ENCODE data around the gene C1orf232. TPM values are rescaled to one million over a fixed set of nuclear protein-coding genes. Genes with fewer than 3 reads are reported as not detected.

Gene C1orf232
- total RNA-seq, 2 experiments from 2014 or later: not detected

DNA sequence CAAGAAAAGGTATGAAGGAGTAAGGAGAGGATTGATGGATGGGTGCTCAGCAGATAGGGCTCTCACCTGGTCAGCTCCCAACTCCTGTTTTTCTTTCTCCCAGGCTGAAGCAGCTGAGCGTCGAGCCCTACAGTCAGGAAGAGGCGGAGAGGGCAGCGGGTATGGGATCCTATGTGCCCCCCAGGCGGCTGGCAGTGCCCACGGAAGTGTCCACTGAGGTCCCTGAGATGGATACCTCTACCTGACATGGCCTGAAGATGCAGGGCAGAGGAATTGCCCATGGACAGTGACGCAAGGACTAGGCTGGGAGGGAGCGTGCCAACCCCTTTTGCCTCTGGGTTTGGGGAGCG lies 1.7 kb upstream of the C1orf232 start:
- CTCF ChIA-PET: interaction anchor here (1.0 to 2.9 kb wide), 11 partner anchors 20 to 209 kb away, joined by 3 to 50 read pairs (median 5); partner anchors contain the start of genes CATSPER4 and CEP85
- POLR2A ChIA-PET: interaction anchor here (1.2 to 1.8 kb wide), 3 partner anchors 44 to 68 kb away, joined by 4 to 36 read pairs (median 6); partner anchors contain the start of gene CEP85
- no peaks in the 10 kb centered on the region for H3K36me3 ChIP-seq (ENCODE audit: insufficient read depth, low read length)

DNA sequence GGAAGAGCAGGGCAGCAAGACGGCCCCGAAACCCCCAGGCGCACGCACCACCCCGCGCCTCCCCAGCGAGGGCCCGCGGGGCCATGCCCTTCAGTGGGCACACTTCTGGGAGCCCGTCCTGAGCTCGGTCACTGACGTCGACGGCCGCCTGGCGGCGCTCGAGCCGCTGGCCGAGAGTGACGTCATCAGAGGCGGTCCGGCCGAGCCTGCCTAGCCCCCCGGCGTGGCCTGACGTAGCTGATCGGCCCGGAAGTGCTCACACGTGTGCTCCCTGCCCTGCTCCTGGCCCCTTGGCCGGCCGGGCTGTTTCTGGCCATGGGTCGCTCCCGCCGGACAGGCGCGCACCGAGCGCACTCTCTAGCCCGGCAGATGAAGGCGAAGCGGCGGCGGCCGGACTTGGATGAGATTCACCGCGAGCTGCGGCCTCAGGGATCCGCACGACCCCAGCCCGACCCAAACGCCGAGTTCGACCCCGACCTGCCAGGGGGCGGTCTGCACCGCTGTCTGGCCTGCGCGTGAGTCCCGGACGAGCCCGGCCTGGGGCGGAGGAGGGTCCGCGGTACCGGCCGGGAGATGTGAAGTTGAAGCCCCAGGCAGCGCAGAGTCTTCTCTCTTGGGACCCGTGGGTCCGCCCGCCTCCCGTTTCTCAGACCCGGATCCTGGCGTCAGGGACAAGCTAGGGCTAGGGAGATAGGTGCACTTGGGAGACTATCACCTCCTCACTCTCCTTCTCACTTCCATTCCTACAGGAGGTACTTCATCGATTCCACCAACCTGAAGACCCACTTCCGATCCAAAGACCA lies 1.1 kb upstream of the C1orf232 start, which contains the start of gene ZNF593:
TSS of gene ZNF593 (plus strand) at position 240 of the 803 bp plus-strand sequence. CDS start at position 316, 76 bp downstream.
- ATAC-seq (ENCODE audit: poor library complexity) (peak; percentile 86), DNase-seq (peak; percentile 61 to 91 (median 77))
- peak; percentile 90 for TF ChIP-seq CTCF (IDR thresholded peaks at IDR 0.05)
- H3K9me3 Mint-ChIP-seq: no peaks in the 10 kb centered on the region
- no peaks in the 10 kb centered on the region for H3K27me3 Mint-ChIP-seq
- Histone ChIP-seq H3K27me3 (ENCODE audit: control insufficient read depth in 1 of 2, insufficient read depth in 2 of 2, low read length in 2 of 2) (no peaks in the 10 kb centered on the region), H3K4me1 (ENCODE audit: insufficient read depth, low read length) (peaks cover 26% of the 10 kb centered on the region), H3K4me3 (ENCODE audit: low read length) (peak within 1 kb of the TSS; percentile 85), H3K9me3 (ENCODE audit: control insufficient read depth in 1 of 2, insufficient read depth in 1 of 2, low read length in 2 of 2) (no peaks in the 10 kb centered on the region), H3K27ac (ENCODE audit: low read depth in 1 of 2, low read length in 2 of 2) (peak within 1 kb of the TSS; percentile 58 to 71), H3K36me3 (ENCODE audit: insufficient read depth, low read length) (no peaks in the 10 kb centered on the region)
- peak within 1 kb of the TSS; percentile 61 for H3K27ac Mint-ChIP-seq
- H3K36me3 Mint-ChIP-seq (ENCODE audit: low read depth): no peaks in the 10 kb centered on the region
- peaks cover 12% of the 10 kb centered on the region for H3K4me1 Mint-ChIP-seq (ENCODE audit: low read depth)
- ChIA-PET CTCF (interaction anchor here (0.6 to 2.9 kb wide), 30 partner anchors 11 to 1888 kb away, joined by 3 to 50 read pairs (median 3); partner anchors contain the start of genes CATSPER4, CD52 and CEP85), POLR2A (interaction anchor here (0.6 to 1.8 kb wide), 10 partner anchors 13 to 262 kb away, joined by 3 to 36 read pairs (median 4); partner anchors contain the start of genes CEP85 and DHDDS)
- peak within 1 kb of the TSS; percentile 90 for H3K4me3 Mint-ChIP-seq
- intact Hi-C loops (cut with DNase I, micrococcal nuclease): loop anchor here (1.0 to 10.0 kb wide), 6 partner anchors 63 to 225 kb away; partner anchors contain the start of gene CEP85 (in 1 of the 2)

More for the DNA sequence above, 1.7 kb upstream of the C1orf232 start:
- Histone ChIP-seq H3K4me1 (ENCODE audit: insufficient read depth, low read length) (peaks cover 26% of the 10 kb centered on the region), H3K9me3 (ENCODE audit: control insufficient read depth in 1 of 2, insufficient read depth in 1 of 2, low read length in 2 of 2) (no peaks in the 10 kb centered on the region), H3K27ac (ENCODE audit: low read depth in 1 of 2, low read length in 2 of 2) (peak overlapping the region in 1 of 2 donors; percentile 58), H3K4me3 (ENCODE audit: low read length) (peak overlapping the region; percentile 85), H3K27me3 (ENCODE audit: control insufficient read depth in 1 of 2, insufficient read depth in 2 of 2, low read length in 2 of 2) (no peaks in the 10 kb centered on the region)
- Mint-ChIP-seq H3K36me3 (ENCODE audit: low read depth) (no peaks in the 10 kb centered on the region), H3K9me3 (no peaks in the 10 kb centered on the region), H3K4me3 (peak overlapping the region; percentile 90), H3K4me1 (ENCODE audit: low read depth) (peaks cover 12% of the 10 kb centered on the region), H3K27ac (peak overlapping the region; percentile 61), H3K27me3 (no peaks in the 10 kb centered on the region)
- ATAC-seq (ENCODE audit: poor library complexity): no peak
- intact Hi-C loops (cut with DNase I, micrococcal nuclease): no loop called here
- no peak for TF ChIP-seq CTCF (IDR thresholded peaks at IDR 0.05)
- no peak for DNase-seq

DNA sequence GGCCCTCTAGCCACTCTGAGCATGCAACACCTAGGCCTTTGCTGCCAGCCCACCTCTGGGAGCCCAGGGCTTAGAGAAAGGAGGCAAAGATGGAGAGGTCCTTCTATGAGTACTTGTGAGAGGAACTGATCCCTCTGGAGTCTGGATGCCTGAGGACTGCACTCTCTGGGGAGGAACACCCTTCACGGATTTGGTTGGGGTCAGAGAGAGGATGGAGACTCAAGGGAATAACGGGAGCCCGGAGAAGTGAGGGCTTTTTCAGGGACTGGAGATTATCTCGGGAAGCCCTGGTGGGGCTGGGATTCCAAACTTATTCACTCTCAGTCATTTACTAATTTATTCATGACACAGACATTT lies 413 bp upstream of the C1orf232 start:
- intact Hi-C loops (cut with DNase I, micrococcal nuclease): loop anchor here (1.0 to 10.0 kb wide), 6 partner anchors 64 to 226 kb away; partner anchors contain the start of gene CEP85 (in 1 of the 2)
- H3K27ac ChIP-seq (ENCODE audit: low read depth in 1 of 2, low read length in 2 of 2): peak overlapping the region in 1 of 2 donors; percentile 71

More for the DNA sequence above, 413 bp upstream of the C1orf232 start:
- Histone ChIP-seq H3K9me3 (ENCODE audit: control insufficient read depth in 1 of 2, insufficient read depth in 1 of 2, low read length in 2 of 2) (no peaks in the 10 kb centered on the region), H3K27me3 (ENCODE audit: control insufficient read depth in 1 of 2, insufficient read depth in 2 of 2, low read length in 2 of 2) (no peaks in the 10 kb centered on the region), H3K4me3 (ENCODE audit: low read length) (peak overlapping the region; percentile 85), H3K36me3 (ENCODE audit: insufficient read depth, low read length) (no peaks in the 10 kb centered on the region), H3K4me1 (ENCODE audit: insufficient read depth, low read length) (peaks cover 31% of the 10 kb centered on the region)
- peak overlapping the region; percentile 61 for H3K27ac Mint-ChIP-seq
- no peaks in the 10 kb centered on the region for H3K27me3 Mint-ChIP-seq
- H3K4me1 Mint-ChIP-seq (ENCODE audit: low read depth): peaks cover 12% of the 10 kb centered on the region
- ATAC-seq (ENCODE audit: poor library complexity) (no peak), DNase-seq (no peak)
- CTCF ChIA-PET: interaction anchor here (0.6 to 2.9 kb wide), 27 partner anchors 12 to 1889 kb away, joined by 3 to 50 read pairs (median 3); partner anchors contain the start of genes CATSPER4, CD52 and CEP85
- TF ChIP-seq CTCF (IDR thresholded peaks at IDR 0.05): no peak
- H3K36me3 Mint-ChIP-seq (ENCODE audit: low read depth): no peaks in the 10 kb centered on the region
- H3K4me3 Mint-ChIP-seq: peak overlapping the region; percentile 90
- POLR2A ChIA-PET: interaction anchor here (0.6 to 1.8 kb wide), 9 partner anchors 12 to 263 kb away, joined by 3 to 36 read pairs (median 4); partner anchors contain the start of genes CEP85 and DHDDS
- H3K9me3 Mint-ChIP-seq: no peaks in the 10 kb centered on the region
